OCI-M1 (cell line): ENCODE results near the gene SBK2.

ENCODE experiments used
- DNase-seq: peaks from one replicate; lab custom pipeline; 2025; lab: John Stamatoyannopoulos, UW

The SBK2 gene

DNA sequence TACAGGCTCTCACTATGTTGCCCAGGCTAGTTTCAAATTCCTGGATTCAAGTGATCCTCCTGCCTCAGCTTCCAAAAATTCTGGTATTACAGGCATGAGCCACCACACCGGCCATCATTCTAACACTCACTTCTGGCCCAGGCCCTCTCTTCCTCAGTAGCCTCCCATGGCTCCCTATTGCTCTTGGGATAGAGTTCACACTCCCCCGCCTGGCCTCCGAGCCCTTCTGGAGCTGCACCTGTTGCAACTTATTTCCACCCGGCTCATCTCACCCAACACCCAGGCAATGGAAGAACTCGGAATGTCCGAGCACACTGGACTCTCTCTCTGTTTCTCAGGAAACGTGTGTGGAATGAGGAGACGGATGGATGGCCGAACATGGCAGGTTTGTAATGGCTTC is 17.4 kb upstream of the SBK2 start:
- DNase-seq = no peak

DNA sequence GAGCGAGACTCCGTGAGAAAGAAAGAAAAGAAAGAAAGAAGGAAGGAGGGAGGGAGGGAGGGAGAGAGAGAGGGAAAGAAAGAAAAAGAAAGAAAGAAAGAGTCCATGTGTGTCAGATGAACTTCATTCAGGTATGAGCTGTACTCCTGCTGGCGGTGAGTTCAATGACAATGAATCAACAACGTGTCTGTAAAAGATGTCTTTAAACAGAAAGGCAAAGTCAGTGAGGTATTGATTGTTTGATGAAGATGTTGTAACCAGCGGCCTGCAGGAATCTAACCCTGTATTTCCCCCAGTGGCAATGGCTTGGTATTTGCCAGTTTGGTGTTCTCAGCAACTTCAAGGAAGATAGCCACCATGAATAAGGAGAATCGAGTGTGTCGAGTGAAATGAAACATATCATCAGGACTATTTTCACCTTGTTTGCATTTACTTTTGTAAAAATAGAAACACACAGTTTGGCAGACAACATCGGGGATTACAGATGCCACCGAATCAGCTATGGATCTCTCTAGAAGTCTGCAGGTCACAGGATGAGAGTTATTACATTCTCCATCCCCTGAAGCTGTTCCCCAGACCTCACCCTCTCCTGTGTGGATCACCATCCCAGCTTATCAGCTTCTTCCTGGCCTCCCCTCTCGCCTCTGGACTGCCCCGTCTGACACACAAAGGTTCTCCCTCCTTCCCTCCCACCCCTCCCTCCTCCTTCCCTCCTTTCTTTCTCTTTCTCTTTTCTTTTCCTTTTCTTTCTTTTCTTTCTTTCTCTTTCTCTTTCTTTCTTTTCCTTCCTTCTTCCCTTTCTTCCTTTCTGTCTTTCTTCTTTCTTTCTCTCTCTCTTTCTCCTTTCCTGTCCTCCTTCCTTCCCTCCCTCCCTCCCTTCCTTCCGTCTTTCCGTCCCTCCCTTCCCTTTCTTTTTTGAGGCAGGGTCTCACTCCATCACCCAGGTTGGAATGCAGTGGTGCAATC is 16.6 kb upstream of the SBK2 start:
- DNase-seq = no peak

DNA sequence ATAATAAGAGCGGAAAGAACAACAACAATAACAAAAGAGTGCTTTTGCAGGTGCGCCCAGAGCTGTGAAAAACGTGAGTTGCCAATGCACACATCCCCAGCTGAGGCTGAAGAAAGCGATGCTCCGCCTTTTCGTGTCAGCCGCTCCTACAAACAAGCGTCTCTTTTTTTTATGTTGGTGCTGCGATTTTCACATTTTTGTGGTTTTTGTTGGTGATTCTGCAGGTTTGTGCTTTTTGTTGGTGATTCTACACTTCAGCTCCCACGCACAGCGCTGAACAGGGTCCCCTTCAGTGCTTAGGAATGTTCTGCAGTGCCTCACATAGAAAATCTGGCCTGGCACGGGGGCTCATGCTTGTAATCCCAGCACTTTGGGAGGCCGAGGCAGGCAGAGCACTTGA is 15.7 kb upstream of the SBK2 start:
- DNase-seq = no peak

DNA sequence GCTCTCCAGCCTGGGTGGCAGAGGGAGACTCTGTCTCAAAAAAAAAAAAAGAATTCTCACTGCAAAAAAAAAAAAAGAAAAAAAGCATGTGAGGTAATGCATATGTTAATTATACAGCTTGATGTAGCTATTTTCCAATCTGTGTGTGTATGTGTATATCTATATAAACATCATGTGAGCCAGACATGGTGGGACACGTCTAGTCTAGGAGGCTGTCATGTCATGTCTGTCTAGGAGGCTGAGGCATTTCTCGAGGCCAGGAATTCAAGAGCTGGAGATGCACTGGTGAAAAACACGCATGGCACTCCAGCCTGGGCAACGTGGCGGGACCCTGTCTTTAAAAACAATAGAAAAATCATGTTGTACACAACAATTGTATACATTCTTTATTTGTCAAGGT is 15.3 kb upstream of the SBK2 start:
- no peak for DNase-seq

DNA sequence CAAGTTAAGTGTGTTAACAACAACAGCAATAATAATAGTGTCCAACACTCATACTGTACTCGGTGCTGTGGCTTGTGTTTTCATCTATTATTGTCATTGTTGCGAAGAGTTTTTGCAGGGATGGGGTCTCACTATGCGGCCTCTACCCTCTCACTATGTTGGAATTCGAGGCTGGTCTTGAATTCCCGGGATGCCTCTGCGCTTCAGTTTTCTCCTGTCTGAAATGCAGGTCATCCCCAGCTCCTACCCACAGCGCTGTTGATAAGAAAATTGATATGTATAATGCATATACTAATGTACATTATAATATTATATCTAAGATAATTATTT is 13.4 kb upstream of the SBK2 start:
- no peak for DNase-seq

DNA sequence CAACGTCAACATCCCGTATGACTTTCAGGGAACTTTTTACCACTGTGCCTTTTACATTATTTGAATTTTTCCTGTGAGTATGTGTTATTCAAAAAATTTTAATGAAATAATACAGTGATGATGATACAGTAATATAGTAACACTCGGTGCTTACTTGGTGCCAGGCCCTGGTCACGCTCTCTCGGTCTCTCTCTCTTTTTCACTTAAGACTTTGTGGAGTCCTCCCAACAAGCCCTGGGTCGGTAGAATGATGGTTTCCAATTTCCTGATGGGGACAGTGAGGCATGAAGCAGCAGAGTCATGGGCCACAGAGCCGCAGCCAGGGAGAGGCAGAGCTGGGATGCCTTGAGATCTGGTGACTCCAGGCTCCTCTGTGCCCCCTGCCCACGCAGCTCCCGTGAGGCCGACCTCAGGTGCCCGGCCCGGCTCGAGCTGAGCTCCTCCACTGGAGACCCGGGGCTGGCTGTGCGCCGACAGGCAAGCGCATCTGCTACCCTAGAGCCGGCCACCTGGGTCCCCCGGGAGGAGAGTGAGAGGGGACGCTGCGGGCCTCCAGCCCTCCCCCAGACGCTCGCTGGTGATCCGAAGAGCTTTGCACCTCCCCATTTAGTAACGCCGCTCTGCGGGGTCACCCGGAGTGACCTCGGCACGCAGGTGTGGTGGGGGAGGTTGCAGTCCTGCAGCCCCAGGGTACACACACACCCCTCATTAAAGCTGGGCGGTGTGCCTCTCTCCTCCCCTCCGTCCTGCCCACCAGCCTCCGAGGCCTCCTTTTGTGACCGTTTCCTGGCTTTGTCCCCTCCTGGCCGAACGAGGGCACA is 12.8 kb upstream of the SBK2 start:
- DNase-seq = no peak

DNA sequence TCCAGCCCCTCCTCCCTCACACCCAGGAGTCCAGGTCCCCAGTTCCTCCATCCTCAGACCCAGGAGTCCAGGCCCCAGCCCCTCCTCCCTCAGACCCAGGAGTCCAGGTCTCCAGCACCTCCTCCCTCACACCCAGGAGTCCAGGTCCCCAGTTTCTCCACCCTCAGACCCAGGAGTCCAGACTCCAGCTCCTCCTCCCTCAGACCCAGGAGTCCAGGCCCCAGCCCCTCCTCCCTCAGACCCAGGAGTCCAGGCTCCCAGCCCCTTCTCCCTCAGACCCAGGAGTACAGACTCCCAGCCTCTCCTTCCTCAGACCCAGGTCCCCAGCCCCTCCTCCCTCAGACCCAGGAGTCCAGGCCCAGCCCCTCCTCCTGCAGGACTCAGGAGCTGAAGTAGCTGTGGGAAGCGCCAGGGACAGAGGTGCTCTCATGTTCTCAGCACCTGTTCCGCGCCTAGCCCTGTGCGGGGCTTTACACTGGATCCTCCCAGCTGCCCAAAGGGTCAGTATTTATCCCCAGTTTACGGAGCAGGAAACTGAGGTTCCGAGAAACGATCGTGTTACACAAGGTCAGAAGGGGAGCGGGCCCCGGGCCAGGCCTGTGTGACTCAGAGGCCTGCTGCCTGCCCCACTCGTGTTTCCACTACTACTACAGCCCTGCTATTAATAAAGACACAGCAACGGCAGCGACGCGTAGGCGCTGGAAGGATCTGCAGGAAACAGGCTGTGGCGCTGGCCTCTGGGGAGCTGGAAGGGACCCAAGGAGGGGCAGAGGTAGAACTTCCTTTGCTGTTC is 10.1 kb upstream of the SBK2 start:
- DNase-seq = no peak

DNA sequence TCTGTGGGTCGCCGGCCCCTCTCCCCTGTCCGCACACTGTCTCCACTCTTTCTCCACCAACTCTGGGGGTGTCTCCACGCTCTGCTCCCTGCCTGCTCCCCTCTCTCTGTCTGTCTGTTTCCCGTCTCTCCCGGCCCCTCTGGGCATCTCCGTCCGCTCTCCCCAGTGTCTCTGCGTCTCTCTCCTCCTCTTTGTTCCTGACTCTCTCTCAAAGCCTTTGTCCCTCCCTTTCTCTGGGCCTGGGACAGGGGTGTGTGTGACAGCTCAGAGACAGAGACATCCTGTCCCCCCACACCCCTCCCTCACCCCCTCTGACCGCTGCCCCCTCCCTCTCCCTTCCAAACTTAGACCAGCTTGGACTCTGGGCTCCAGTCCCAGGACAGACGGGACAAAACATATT is 9.1 kb upstream of the SBK2 start:
- no peak for DNase-seq

DNA sequence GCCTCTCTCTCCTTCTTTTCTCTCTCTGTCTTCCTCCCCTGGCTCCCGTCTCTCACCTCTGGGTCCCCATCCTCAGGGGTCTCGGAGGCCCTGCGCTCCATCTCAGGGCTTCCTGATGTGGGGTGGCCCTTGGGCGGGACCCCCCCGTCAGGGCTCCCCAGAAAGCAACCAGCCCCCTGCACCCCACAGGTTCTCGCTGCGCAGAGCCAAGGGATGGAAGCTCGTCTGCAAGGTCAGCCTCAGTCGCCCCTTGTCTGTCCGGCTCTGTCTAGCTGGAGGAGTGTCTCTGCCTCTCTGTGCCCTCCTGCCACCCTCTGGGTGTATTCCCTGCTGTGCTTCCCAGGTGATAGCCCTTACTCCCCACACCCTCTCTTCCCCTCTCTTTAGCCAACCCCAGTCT is 8.5 kb upstream of the SBK2 start, which contains the start of gene SBK3:
TSS of gene SBK3 (minus strand) at position 101 of the 400 bp plus-strand sequence. CDS start at position 101, 0 bp downstream.
- DNase-seq = no peak

DNA sequence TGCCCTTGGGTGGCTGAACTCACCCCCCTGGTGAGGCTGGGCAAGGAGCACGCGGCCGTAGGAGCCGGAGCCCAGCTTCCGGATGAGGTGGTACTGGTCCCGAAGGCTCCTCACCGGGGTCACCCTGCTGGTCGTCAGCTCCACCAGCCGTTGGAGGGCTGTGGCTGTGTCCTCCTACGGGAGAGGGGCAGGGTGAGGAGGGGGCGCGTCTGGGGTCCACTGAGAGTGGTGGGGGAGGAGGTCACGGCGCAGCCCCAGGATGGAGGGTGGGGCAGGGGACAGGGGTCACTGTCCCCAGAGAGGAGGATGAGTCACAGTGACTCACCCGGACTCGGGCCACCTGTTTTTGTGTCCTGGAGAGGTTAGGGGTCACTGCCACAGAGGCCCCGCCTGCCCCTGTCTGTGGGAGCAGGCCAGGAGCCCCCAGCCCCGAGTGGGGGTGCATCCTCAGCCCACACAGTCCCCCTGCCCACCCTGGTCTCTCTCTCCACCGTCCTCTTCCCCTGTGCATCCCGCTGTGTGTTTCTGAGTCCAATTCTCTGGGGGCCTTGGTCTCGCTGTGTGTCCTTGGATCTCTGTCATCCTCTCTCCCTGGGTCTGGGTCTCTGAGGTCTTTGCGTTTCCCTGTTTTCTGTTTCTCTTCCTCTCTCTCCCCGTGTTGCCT is 8.0 kb upstream of the SBK2 start:
- no peak for DNase-seq

DNA sequence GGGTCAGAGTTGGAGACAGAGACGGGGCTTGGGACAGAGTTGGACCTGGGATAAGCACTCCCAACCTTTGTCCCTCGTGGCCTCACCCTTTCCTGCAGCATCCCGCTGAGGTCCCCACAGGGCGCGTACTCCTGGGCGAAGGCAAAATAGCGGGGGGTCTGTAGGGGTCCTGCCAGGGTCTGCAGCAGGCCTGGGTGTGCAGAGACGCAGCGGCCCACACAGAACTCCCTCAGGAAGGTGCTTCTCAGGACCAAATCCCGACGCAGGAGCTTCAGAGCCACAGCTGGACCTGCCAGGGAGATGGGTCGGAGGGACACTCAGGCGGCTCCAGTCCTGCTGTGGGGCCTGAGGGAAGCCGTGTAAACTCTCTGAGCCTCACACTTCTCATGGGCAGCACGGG is 7.1 kb upstream of the SBK2 start:
- no peak for DNase-seq

DNA sequence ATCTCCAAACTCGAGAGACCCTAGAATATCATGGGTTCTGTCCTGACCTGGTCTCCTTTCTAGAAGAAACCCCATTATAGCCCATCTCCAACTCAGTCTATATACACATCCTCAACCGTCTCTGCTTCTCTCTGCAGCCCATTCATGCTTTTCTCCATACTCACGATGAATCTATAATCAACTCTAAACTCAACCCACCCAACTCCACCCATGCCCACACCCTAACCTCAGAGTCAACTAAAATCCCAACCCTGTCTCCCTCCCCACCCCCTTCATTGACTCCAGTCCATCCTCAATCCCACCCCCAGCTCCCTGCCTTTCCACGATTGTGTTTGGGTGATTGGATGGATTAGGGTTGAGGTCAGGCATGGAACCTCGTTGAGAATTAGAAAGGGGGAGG is 6.6 kb upstream of the SBK2 start:
- no peak for DNase-seq

DNA sequence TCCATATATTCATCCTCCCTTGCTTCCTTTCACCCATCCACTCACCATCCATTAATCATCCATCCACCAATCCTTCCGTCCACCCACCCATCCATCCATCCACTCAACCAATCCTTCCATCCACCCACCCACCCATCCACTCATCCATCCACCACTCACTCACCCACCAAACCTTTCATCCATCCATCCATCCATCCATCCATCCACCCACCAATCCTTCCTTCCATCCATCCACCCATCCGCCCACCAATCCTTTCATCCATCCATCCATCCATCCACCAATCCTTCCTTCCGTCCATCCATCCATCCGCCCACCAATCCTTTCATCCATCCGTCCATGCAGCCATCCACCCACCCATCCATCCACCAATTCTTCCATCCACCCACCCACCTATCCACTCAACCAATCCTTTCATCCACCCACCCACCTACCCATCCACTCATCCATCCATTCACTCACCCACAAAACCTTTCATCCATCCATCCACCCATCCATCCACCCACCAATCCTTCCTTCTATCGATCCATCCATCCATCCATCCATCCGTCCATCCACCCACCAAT is 5.4 kb upstream of the SBK2 start:
- DNase-seq = no peak

DNA sequence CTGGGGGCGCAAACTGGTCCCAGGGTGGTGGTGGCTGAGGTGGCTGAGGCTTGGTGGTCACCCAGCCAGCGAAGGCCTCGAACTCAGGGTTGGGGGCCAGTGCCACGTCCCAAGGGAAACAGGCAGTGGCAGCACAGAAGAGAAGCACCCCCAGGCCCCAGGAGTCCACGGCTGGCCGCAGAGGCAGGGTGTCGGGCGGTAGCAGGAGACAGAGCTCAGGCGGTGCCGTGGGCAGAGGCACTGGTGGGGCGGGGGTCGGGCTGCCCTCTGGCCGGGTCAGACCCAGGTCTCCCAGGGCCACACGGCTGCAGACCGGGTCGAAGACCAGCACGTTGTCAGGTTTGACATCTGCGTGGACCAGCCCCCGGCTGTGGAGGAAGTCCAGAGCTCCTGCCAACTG is 4.2 kb upstream of the SBK2 start:
- DNase-seq = no peak

DNA sequence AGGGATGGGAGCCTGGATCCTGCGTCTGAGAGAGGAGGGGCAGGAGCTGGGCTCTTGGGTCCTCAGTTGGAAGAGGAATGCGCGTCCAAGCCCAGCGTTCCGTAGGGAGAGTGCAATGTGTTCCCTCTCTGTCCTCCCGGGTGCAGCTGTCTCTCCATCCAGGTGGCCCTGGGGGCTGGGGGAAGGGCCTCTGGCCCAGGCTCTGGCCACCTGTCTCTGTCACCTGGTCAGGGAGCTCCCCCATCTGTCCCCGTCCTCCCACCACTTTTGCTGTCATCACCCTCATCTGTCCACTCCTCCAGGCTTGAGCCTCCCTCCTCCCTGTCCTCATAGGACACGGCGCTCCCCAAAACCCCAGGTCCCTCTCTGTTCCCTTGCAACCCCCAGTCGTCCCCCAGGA is 3.7 kb upstream of the SBK2 start:
- DNase-seq = no peak

DNA sequence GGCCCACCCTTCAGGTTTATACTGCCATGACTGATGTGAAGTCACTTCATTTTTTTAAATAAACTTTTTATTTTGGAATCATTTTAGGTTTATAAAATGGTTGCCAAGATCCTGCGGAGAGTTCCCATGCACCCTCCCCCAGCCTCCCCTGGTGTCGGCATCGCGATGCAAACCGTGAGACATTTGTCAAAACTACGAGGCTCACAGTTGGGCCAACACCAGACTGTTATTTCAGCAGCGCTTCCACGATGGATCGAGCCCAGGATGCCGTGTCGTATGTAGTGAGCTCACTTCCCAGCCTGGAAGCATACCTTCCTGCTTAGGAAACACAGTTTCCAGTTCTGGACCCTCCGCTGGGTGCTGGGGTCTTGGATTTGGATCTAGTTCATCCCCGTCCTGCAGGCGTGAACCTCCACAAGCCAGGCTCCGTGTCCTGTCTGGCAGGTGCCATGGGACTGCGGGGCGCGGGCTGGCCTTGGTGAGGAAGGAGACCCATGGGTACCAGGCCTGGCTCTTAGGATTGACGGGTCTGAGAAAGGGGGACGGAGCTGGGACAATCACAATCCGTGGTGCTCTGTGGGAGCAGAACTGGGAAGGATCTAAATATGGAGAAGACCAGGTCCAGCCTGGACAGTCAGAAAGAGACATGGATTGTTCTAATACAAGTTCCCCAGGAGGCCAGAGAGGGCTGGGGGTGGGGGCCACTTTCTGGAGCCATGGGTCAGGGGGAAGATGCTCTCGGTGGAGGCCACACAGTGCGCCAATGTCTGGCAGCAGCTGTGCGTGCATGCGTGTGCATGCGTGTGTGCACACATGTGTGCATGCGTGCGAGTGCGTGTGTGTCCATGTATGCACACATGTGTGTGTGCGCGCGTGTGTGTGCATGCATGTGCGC is 2.4 kb upstream of the SBK2 start:
- no peak for DNase-seq

DNA sequence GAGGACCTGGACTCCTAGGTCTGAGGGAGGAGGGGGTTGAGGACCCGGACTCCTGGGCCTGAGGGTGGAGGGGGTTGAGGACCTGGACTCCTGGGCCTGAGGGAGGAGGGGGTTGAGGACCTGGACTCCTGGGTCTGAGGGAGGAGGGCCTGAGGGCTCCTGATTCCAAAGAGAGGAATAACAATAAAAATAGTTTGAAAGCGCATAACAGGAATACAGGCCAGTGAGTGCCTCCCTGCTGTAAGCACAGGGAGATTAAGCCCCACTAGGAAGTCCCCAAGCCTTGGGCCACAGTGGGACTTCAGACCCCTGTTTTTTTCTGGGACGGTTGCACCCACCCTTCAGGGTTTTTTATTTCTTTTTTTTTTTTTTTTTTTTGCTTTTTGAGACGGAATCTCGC is 1.2 kb upstream of the SBK2 start:
- DNase-seq = no peak

DNA sequence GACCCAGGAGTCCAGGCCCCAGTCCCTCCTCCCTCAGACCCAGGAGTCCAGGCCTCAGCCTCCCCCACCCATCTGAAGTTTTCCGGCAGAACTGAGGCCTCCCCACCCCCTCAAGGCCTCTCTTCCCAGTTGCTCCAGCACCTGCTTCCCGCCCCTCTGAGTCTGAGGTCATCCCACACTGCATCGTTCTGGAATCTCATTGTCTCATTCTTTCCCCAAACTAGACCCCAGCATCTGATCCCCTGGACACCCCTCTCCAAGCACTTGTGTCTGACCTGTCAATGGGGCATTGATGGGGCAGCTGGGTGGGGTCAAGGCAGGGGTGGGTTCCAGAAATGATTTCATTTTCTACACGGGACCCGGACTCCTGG is 793 bp upstream of the SBK2 start:
- DNase-seq = no peak

DNA sequence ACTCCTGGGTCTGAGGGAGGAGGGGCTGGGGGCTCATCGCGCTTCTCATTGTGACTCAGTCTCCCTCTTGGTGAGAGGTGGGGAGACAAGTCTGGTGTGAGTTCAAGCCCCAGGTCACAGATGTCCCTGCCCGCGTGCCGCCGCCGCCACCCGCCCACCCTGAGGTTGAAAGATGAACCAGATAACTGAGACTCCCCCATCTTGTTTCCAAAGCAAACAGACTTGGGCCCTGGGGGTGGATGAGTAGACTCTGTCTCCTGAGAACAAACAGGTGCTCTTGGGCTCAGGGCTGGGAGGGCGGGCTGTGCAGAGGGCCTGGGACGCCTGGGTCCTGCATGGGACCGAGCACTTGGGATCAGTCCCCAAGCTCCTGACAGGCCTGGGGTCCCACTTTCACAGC is 567 bp downstream of the SBK2 start:
- no peak for DNase-seq

DNA sequence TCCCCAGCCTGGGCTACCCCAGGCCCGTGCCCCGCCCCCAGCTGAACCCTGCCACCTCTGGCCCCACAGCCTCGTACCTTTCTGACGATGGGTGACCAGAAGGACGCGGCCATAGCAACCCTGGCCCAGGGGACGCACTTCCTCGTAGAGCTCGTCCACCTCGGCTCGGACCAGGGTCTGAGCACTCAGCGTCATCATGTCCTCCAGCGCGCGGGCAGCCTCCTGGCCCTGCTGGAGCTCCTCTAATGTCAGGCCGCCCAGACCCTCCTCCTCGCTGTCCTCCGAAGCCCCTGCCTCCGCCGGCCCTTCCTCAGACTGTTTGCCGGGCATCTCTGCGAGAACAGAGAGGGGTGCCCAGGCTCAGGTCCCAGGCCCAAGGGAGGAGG is 975 bp downstream of the SBK2 start:
- DNase-seq = no peak
